H1 (cell line): ENCODE measurements around the gene BDKRB1. TPM values are rescaled to one million over a fixed set of nuclear protein-coding genes. Genes with fewer than 3 reads are reported as not detected.

Source experiments
- CTCF ChIA-PET: fragments of 300-600 bp; sonication (Branson Sonifier 250); formaldehyde crosslinking; loops from one replicate; lab custom pipeline; 2021; ENCODE audit not compliant: partially characterized antibody; lab: Charles Lee
- POLR2A ChIA-PET: fragments of 300-600 bp; sonication (Branson Sonifier 250); formaldehyde crosslinking; loops from one replicate; lab custom pipeline; 2021; ENCODE audit warnings: inconsistent platforms; ENCODE audit not compliant: partially characterized antibody; lab: Charles Lee
- DNase-seq, 2 experiments: peaks; one replicate each; pipeline versions ENCODE4 v3.0.0 to v3.0.0-alpha.2; 2010 to 2022; ENCODE audit warnings: low spot score in 2 of 2, low read depth in 1 of 2, mixed read lengths in 1 of 2
- FAIRE-seq: peaks from 2 replicates; lab custom pipeline; 2011; peaks lifted over from hg19 to GRCh38; lab: Jason Lieb, UNC
- H2AFZ ChIP-seq: 2 replicates; pipeline ENCODE4 v1.8.1; 2012; ENCODE audit warnings: low read length, inconsistent platforms
- H2AK5ac ChIP-seq: 2 replicates; pipeline ENCODE4 v1.6.1; 2013; ENCODE audit warnings: low read depth, low read length
- H2BK120ac ChIP-seq: replicated peaks from 2 replicates; pipeline ENCODE3; 2013; ENCODE audit warnings: low read depth, low read length, inconsistent platforms
- H2BK12ac ChIP-seq: 2 replicates; pipeline ENCODE4 v1.6.1; 2013; ENCODE audit warnings: low read depth, low read length
- H2BK15ac ChIP-seq: 2 replicates; pipeline ENCODE4 v1.6.1; 2013; ENCODE audit warnings: low read length
- H2BK20ac ChIP-seq: 2 replicates; pipeline ENCODE4 v1.6.1; 2013; ENCODE audit warnings: low read length
- H2BK5ac ChIP-seq: 2 replicates; pipeline ENCODE4 v1.6.1; 2013; ENCODE audit warnings: low read depth, low read length
- H3K14ac ChIP-seq: 2 replicates; pipeline ENCODE4 v1.6.1; 2013; ENCODE audit warnings: inconsistent platforms; ENCODE audit not compliant: insufficient read length
- H3K18ac ChIP-seq: 2 replicates; pipeline ENCODE4 v1.6.1; 2013; ENCODE audit warnings: low read length; ENCODE audit errors: extremely low read depth
- H3K23ac ChIP-seq: 2 replicates; pipeline ENCODE4 v1.6.1; 2013; ENCODE audit warnings: inconsistent platforms; ENCODE audit not compliant: insufficient read length
- H3K23me2 ChIP-seq: 2 replicates; pipeline ENCODE4 v1.6.1; 2013; ENCODE audit warnings: low read depth, low read length
- H3K27ac ChIP-seq: 2 replicates; pipeline ENCODE4 v1.6.1; 2011; ENCODE audit warnings: low read depth, low read length, inconsistent platforms
- H3K27me3 ChIP-seq, 4 experiments: replicated peaks in 1 of 4; 1 replicate in 1 of 4; 2 replicates in 3 of 4; pipeline versions ENCODE4 v1.6.1 to v1.8.1; 2011 to 2013; ENCODE audit warnings: low read length in 3 of 4, mild to moderate bottlenecking in 3 of 4, inconsistent platforms in 2 of 4, mixed read lengths in 2 of 4, moderate library complexity in 1 of 4; ENCODE audit not compliant: control insufficient read depth in 3 of 4, insufficient read depth in 3 of 4; ENCODE audit errors: extremely low read depth in 1 of 4
- H3K36me3 ChIP-seq, 4 experiments: 2 replicates each; pipeline versions ENCODE4 v1.6.1 to v1.8.1; 2011 to 2013; ENCODE audit warnings: mild to moderate bottlenecking in 4 of 4, low read length in 3 of 4, moderate library complexity in 2 of 4, control low read depth in 1 of 4, inconsistent platforms in 1 of 4; ENCODE audit not compliant: insufficient read depth in 4 of 4, control insufficient read depth in 2 of 4
- H3K4ac ChIP-seq: replicated peaks from 2 replicates; pipeline ENCODE3; 2013; ENCODE audit warnings: low read length, low read depth, mixed read lengths, inconsistent platforms; ENCODE audit not compliant: insufficient read length
- H3K4me1 ChIP-seq, 4 experiments: replicated peaks in 1 of 4; 1 replicate in 1 of 4; 2 replicates in 3 of 4; pipeline versions ENCODE4 v1.6.1 to v1.8.1; 2011 to 2013; ENCODE audit warnings: low read length in 3 of 4, inconsistent platforms in 2 of 4, mixed read lengths in 1 of 4; ENCODE audit not compliant: insufficient read depth in 4 of 4, control insufficient read depth in 3 of 4
- H3K4me2 ChIP-seq, 2 experiments: 2 replicates each; pipeline versions ENCODE4 v1.6.1 to v1.8.1; 2011 to 2013; ENCODE audit warnings: low read depth in 2 of 2, low read length in 2 of 2, control low read depth in 1 of 2, inconsistent platforms in 1 of 2, mild to moderate bottlenecking in 1 of 2; ENCODE audit not compliant: insufficient read depth in 1 of 2
- H3K4me3 ChIP-seq, 4 experiments: fragments of 200-600, 300-600 bp in 1 of 4; sonication (generic), shearing (Covaris generic), sonication (Bioruptor Twin) in 1 of 4; 2 replicates each; pipeline versions ENCODE4 v1.5.1 to v1.8.1; 2011 to 2016; ENCODE audit warnings: low read length in 4 of 4, low read depth in 3 of 4, control low read depth in 2 of 4, inconsistent platforms in 2 of 4, mild to moderate bottlenecking in 2 of 4, mixed read lengths in 1 of 4, moderate library complexity in 1 of 4; ENCODE audit not compliant: insufficient read depth in 2 of 4; ENCODE audit errors: extremely low read depth in 1 of 4
- H3K56ac ChIP-seq: replicated peaks from 2 replicates; pipeline ENCODE3; 2013; ENCODE audit warnings: low read depth, mild to moderate bottlenecking, mixed read lengths, low read length, inconsistent platforms; ENCODE audit not compliant: insufficient read length
- H3K79me1 ChIP-seq: 2 replicates; pipeline ENCODE4 v1.6.1; 2013; ENCODE audit warnings: low read depth, low read length, control low read depth
- H3K79me2 ChIP-seq, 2 experiments: 2 replicates each; pipeline versions ENCODE4 v1.6.1 to v1.8.1; 2012 to 2013; ENCODE audit warnings: low read length in 2 of 2, mild to moderate bottlenecking in 2 of 2, inconsistent platforms in 1 of 2; ENCODE audit not compliant: insufficient read depth in 2 of 2, control insufficient read depth in 1 of 2
- H3K9ac ChIP-seq, 4 experiments: replicated peaks in 1 of 4; 1 replicate in 1 of 4; 2 replicates in 3 of 4; pipeline versions ENCODE4 v1.6.1 to v1.8.1; 2011 to 2013; ENCODE audit warnings: low read depth in 3 of 4, low read length in 3 of 4, control low read depth in 2 of 4, mild to moderate bottlenecking in 2 of 4, moderate library complexity in 2 of 4, inconsistent platforms in 1 of 4; ENCODE audit errors: extremely low read depth in 1 of 4
- H3K9me3 ChIP-seq, 2 experiments: 2 replicates each; pipeline versions ENCODE4 v1.6.1 to v1.8.1; 2012 to 2013; ENCODE audit warnings: mild to moderate bottlenecking in 2 of 2, moderate library complexity in 2 of 2, control low read depth in 1 of 2, inconsistent platforms in 1 of 2, low read depth in 1 of 2, low read length in 1 of 2, mixed read lengths in 1 of 2; ENCODE audit not compliant: insufficient read depth in 2 of 2
- H4K20me1 ChIP-seq, 2 experiments: replicated peaks in 1 of 2; 2 replicates each; pipeline versions ENCODE3 to v1.8.1; 2011 to 2013; ENCODE audit warnings: inconsistent platforms in 2 of 2, low read length in 2 of 2, mild to moderate bottlenecking in 1 of 2; ENCODE audit not compliant: insufficient read depth in 2 of 2, control insufficient read depth in 1 of 2
- H4K5ac ChIP-seq: 2 replicates; pipeline ENCODE4 v1.6.1; 2013; ENCODE audit warnings: low read length, low read depth, mixed read lengths, inconsistent platforms; ENCODE audit not compliant: insufficient read length
- H4K8ac ChIP-seq: 2 replicates; pipeline ENCODE4 v1.8.0; 2013; ENCODE audit warnings: mild to moderate bottlenecking, moderate library complexity, low read length, inconsistent platforms; ENCODE audit not compliant: insufficient read depth; ENCODE audit errors: extremely low read depth
- H4K91ac ChIP-seq: replicated peaks from 2 replicates; pipeline ENCODE3; 2013; ENCODE audit warnings: low read length, mixed read lengths, inconsistent platforms; ENCODE audit not compliant: insufficient read length
- CHD2 ChIP-seq: IDR thresholded peaks from 2 replicates; pipeline ENCODE4 v1.6.1; 2012; ENCODE audit warnings: low read length, improper control_type of control experiment
- GABPA ChIP-seq: IDR thresholded peaks from 2 replicates; pipeline ENCODE4 v1.6.1; 2011; ENCODE audit warnings: mild to moderate bottlenecking, low read length, moderate library complexity, borderline replicate concordance; ENCODE audit not compliant: insufficient read depth
- RBBP5 ChIP-seq: IDR thresholded peaks from 2 replicates; pipeline ENCODE4 v1.7.1; 2012; ENCODE audit warnings: low read depth, mild to moderate bottlenecking, inconsistent platforms, low read length, moderate library complexity, borderline replicate concordance
- RNF2 ChIP-seq: fragments of 200-900, 300-1000 bp; sonication (generic); IDR thresholded peaks from 2 replicates; pipeline ENCODE4 v1.7.1; 2016; ENCODE audit warnings: borderline replicate concordance, low read depth, mild to moderate bottlenecking, antibody characterized with exemption, low read length; ENCODE audit not compliant: poor library complexity, severe bottlenecking; ENCODE audit errors: missing control alignments
- WGBS, 2 experiments: shearing (Covaris generic) in 1 of 2; methylation state at CpG; one replicate each; pipeline versions ENCODE4 v1.1.6 to v1.1.7; 2013 to 2015; ENCODE audit warnings: low lambda C conversion rate in 2 of 2, mixed read lengths in 2 of 2, inconsistent platforms in 1 of 2, low coverage in 1 of 2, missing lambda C conversion rate in 1 of 2; ENCODE audit not compliant: insufficient replicate concordance in 2 of 2, insufficient coverage in 1 of 2, insufficient read length in 1 of 2; ENCODE audit errors: extremely low coverage in 1 of 2, missing lambda C conversion rate in 1 of 2; 5-methylcytosine and 5-hydroxymethylcytosine counted together
- polyA plus RNA-seq, 7 experiments: library from polyadenylated mRNA; depleted of rRNA in 3 of 7; stranded (reverse) in 5 of 7; unstranded in 2 of 7; fragments of >200 nt in 5 of 7; fragments of 200-250 nt in 2 of 7; gene quantifications; 1 replicate in 5 of 7; 2 replicates in 1 of 7; 4 replicates in 1 of 7; pipeline versions ENCODE4 v1.2.1 to v1.2.3, GENCODE V29; 2011 to 2013; ENCODE audit warnings: missing spikeins in 2 of 7, mixed read lengths in 2 of 7
- total RNA-seq: library from RNA; stranded (reverse); fragmentation: NEBNext Ultra II Directional; extraction: Animal tissue kit (Norgen Biotek cat#: 25700); gene quantifications from 2 replicates; pipeline ENCODE4 v1.2.1, GENCODE V29; 2021
- TF ChIP-seq, protein P1 (sequence below): IDR thresholded peaks from 2 replicates; pipeline ENCODE4 v1.6.1; 2012; ENCODE audit warnings: inconsistent platforms

The BDKRB1 gene
- total and polyA plus RNA-seq, 2 of the 8 experiments (the other 6 are each of a cell fraction or from before 2014, with no cell fraction given): 0.27 TPM; not detected in 1

DNA sequence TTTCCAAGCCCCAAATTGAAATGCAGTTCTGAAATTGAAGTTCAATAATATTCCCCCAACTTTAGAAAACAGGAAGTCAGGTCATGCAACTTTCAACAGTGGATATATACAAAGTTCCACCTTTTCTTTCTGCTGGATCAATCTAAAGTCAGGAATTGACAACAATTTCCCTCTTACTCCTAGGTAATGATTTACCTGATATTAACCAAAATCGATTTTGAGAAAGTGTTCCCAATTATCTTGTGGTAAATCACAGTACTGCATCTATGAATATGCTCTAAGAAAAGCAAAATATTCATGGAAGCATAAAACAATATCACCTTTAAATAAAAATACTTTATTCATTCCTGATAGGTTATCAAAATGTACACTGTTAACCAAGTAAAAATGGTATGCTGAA lies 28.4 kb downstream of the BDKRB1 start:
- Histone ChIP-seq H2BK20ac (no peak overlapping the region), H3K27ac (no peak overlapping the region), H3K27me3 (no peaks in the 10 kb centered on the region), H3K4me1 (no peaks in the 10 kb centered on the region), H2BK15ac (no peak overlapping the region), H3K79me2 (no peaks in the 10 kb centered on the region), H3K23ac (no peak overlapping the region), H2BK12ac (no peak overlapping the region), H2AFZ (no peak overlapping the region), H3K9ac (no peak overlapping the region), H3K4me2 (no peak overlapping the region), H3K18ac (no peak overlapping the region), H2AK5ac (no peak overlapping the region), H4K8ac (no peak overlapping the region), H3K4me3 (no peak overlapping the region), H3K14ac (no peak overlapping the region), H3K23me2 (no peaks in the 10 kb centered on the region; the same call in 1 of the 2 replicates), H3K79me1 (no peaks in the 10 kb centered on the region), H4K91ac (no peak overlapping the region), H3K56ac (no peak overlapping the region), H4K20me1 (no peaks in the 10 kb centered on the region), H2BK120ac (no peak overlapping the region), H3K4ac (no peak overlapping the region), H4K5ac (no peak overlapping the region), H3K36me3 (peaks cover 0 to 8% (median 2%) of the 10 kb centered on the region in 4 experiments; a peak in 4 of 8 replicates), H2BK5ac (no peak overlapping the region), H3K9me3 (no peaks in the 10 kb centered on the region)
- ChIA-PET POLR2A (no interaction called here), CTCF (interaction anchor here (3.2 kb wide), 1 partner anchor 8 kb away, joined by 18 read pairs; no protein-coding TSS in a partner anchor)
- TF ChIP-seq GABPA (no peak), RNF2 (no peak), CHD2 (no peak), RBBP5 (no peak)
- TF ChIP-seq, protein P1, sequence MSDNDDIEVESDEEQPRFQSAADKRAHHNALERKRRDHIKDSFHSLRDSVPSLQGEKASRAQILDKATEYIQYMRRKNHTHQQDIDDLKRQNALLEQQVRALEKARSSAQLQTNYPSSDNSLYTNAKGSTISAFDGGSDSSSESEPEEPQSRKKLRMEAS: no peak
- FAIRE-seq (no peak), DNase-seq (no peak)
- 69% methylated on average over 1 of the region's 1 CpG; no CpG with 5 or more reads in 1 of the 2 experiments for WGBS, 2 experiments
